Measurements from ENCODE around the gene CHN2.

CHN2 gene

DNA sequence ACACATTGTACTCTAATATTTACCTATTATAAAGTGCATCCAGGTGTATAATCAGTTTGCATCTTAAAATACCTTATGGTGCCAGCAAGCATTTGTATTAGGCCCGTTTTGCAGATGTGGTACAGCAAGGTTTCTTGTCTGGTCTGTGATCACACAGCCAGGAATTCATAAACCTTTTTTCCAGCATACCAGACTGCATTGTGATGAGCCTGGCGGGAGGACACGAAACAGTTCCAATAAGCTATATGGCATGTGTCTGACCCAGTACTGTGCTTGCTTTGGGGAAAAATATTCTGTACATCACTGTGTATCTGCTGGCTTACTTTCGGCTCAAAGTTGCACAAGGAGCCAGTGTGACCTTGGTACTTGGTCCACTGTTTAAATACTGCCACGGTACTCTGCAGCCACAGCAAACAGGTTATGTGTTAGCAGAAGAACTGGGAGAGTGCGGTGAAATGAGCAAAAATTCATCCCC, 36.3 kb downstream of the CHN2 start:
- TF ChIP-seq POLR2AphosphoS5 (IDR thresholded peaks at IDR 0.05; ENCODE audit: low read depth, low read length) (no peak), FOXP2 (optimal IDR thresholded peaks at IDR 0.05; ENCODE audit: borderline replicate concordance, extremely low read depth, extremely low read length, insufficient read depth) (no peak), TAF1 (IDR thresholded peaks at IDR 0.05; ENCODE audit: borderline replicate concordance, insufficient read depth, low read length) (no peak), SIN3A (IDR thresholded peaks at IDR 0.05; ENCODE audit: borderline replicate concordance, insufficient read depth, low read length) (no peak)
- TF ChIP-seq, protein P1, sequence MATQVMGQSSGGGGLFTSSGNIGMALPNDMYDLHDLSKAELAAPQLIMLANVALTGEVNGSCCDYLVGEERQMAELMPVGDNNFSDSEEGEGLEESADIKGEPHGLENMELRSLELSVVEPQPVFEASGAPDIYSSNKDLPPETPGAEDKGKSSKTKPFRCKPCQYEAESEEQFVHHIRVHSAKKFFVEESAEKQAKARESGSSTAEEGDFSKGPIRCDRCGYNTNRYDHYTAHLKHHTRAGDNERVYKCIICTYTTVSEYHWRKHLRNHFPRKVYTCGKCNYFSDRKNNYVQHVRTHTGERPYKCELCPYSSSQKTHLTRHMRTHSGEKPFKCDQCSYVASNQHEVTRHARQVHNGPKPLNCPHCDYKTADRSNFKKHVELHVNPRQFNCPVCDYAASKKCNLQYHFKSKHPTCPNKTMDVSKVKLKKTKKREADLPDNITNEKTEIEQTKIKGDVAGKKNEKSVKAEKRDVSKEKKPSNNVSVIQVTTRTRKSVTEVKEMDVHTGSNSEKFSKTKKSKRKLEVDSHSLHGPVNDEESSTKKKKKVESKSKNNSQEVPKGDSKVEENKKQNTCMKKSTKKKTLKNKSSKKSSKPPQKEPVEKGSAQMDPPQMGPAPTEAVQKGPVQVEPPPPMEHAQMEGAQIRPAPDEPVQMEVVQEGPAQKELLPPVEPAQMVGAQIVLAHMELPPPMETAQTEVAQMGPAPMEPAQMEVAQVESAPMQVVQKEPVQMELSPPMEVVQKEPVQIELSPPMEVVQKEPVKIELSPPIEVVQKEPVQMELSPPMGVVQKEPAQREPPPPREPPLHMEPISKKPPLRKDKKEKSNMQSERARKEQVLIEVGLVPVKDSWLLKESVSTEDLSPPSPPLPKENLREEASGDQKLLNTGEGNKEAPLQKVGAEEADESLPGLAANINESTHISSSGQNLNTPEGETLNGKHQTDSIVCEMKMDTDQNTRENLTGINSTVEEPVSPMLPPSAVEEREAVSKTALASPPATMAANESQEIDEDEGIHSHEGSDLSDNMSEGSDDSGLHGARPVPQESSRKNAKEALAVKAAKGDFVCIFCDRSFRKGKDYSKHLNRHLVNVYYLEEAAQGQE (IDR thresholded peaks at IDR 0.05; ENCODE audit: insufficient read depth in 1 of 2, low read depth in 2 of 2, low read length in 2 of 2): no peak

DNA sequence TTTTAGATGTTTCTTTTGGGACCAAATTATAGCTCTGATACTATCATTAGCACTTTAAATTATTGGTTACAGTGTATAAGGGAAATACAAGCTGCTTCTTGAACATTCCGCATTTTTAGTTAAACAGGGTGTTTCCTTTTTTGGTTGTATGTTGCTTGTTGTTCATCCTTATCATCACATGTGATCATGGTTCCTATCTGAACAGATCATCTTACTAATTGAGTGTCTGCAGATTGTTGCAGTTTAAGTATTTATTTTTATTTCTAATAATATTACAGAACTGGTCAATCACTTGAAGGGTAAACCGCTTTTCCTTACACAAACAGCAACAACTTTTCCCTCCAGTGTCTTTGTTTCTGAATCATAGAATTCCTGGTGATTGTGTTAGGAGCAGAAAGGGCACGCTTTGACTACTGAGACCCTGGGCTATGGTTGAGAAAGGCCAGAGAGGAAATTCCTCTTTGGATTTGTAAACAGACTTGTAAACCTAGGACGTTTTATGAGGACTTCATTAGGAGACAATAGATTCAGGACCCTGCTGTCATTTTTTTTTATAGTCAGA, 37.2 kb downstream of the CHN2 start:
- TF ChIP-seq SIN3A (IDR thresholded peaks at IDR 0.05; ENCODE audit: borderline replicate concordance, insufficient read depth, low read length) (no peak), FOXP2 (optimal IDR thresholded peaks at IDR 0.05; ENCODE audit: borderline replicate concordance, extremely low read depth, extremely low read length, insufficient read depth) (no peak), TAF1 (IDR thresholded peaks at IDR 0.05; ENCODE audit: borderline replicate concordance, insufficient read depth, low read length) (no peak), POLR2AphosphoS5 (IDR thresholded peaks at IDR 0.05; ENCODE audit: low read depth, low read length) (no peak)
- TF ChIP-seq, protein P1 (IDR thresholded peaks at IDR 0.05; ENCODE audit: insufficient read depth in 1 of 2, low read depth in 2 of 2, low read length in 2 of 2): no peak

DNA sequence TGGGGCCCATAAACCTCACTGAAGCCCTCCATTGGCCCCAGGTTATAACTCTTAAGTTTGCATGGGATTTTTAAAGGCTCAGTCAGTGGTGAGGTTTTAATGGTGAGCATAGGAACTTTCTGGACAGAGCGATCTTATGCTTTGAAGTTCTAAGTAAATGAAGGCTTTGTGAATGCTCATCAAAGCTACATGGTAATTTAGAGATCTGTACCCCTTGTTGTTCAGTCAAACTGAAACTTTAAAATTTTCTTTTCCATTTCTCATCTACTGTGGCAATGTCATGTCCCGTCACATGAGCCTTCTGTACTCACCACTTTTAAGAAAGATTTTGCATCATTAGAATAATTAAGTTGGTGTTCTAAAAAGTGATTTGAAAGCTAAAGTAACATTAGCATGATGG, 39.9 kb downstream of the CHN2 start:
- TF ChIP-seq TAF1 (IDR thresholded peaks at IDR 0.05; ENCODE audit: borderline replicate concordance, insufficient read depth, low read length) (no peak), SIN3A (IDR thresholded peaks at IDR 0.05; ENCODE audit: borderline replicate concordance, insufficient read depth, low read length) (no peak), POLR2AphosphoS5 (IDR thresholded peaks at IDR 0.05; ENCODE audit: low read depth, low read length) (no peak), FOXP2 (optimal IDR thresholded peaks at IDR 0.05; ENCODE audit: borderline replicate concordance, extremely low read depth, extremely low read length, insufficient read depth) (no peak)
- TF ChIP-seq, protein P1 (IDR thresholded peaks at IDR 0.05; ENCODE audit: insufficient read depth in 1 of 2, low read depth in 2 of 2, low read length in 2 of 2): no peak

DNA sequence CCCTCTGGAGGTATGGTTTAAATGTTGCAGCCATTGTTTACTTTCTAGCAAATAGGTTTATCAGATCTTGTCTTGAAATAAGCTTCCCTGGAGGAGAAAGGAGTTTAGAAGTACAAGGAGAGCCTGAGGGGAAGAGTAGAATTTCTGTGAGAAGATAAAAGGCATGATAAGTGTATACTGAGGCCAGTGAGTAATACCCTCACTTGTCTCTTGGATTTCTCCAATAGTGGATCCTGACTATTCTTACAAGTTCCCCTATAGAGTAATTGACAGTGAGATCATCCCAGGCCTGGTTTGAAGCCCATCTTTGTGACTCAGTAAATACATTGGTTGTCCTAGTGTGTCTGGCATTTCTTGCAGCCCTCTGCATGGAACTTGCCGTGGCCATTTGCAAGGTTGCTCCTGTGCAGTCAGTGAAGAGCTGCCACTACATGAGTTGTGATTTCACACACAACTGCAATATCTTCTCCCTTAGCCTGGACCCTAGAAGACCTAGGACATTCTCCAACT, 41.6 kb downstream of the CHN2 start:
- no peak for TF ChIP-seq POLR2AphosphoS5 (IDR thresholded peaks at IDR 0.05; ENCODE audit: low read depth, low read length)
- TF ChIP-seq TAF1 (IDR thresholded peaks at IDR 0.05; ENCODE audit: borderline replicate concordance, insufficient read depth, low read length): no peak
- no peak for TF ChIP-seq FOXP2 (optimal IDR thresholded peaks at IDR 0.05; ENCODE audit: borderline replicate concordance, extremely low read depth, extremely low read length, insufficient read depth)
- TF ChIP-seq, protein P1 (IDR thresholded peaks at IDR 0.05; ENCODE audit: insufficient read depth in 1 of 2, low read depth in 2 of 2, low read length in 2 of 2): no peak
- no peak for TF ChIP-seq SIN3A (IDR thresholded peaks at IDR 0.05; ENCODE audit: borderline replicate concordance, insufficient read depth, low read length)

Measured in PFSK-1 (cell line).